GM18873 (cell line): ENCODE results near the gene PID1.

Experiments
- ATAC-seq: cut with Tn5 transposase; IDR thresholded peaks from one replicate; pipeline ENCODE4 v1.9.1; 2021; ENCODE audit warnings: mild to moderate bottlenecking, moderate library complexity, moderate number of reproducible peaks; ENCODE audit not compliant: unreplicated experiment, low FRiP score

The PID1 gene

DNA sequence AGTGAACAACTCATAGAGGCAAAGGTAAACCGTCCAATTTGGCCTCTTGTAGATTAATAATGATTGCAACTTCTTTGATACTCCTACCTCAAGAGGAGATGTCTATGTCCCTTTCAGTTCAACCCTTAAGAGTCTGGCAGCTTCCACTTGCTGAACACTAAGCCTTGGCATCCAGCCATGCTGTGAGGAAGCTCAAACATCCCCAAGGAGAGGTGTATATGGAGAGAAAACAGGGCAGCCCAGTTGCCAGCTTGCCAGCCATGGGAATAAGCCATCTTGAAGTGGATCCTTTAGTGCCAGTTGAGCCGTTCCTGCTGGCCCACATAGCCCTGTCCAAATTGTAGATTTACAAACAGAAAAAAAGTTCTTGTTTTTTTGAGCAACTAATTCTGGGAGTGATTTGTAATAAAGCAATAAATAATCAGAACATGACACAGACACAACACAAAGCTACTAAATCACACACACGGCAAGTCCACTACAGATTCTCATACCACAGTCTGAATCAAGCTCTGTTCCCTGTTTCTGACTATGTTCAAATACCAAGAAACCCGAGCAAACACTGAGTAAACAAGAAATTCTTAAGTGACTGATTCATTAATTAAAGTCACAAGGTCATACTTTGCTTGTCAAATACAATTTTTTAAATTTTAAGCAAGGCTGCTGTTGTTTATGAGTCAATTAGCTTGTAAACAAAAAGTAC is 96.1 kb downstream of the PID1 start:
- no peak for ATAC-seq

DNA sequence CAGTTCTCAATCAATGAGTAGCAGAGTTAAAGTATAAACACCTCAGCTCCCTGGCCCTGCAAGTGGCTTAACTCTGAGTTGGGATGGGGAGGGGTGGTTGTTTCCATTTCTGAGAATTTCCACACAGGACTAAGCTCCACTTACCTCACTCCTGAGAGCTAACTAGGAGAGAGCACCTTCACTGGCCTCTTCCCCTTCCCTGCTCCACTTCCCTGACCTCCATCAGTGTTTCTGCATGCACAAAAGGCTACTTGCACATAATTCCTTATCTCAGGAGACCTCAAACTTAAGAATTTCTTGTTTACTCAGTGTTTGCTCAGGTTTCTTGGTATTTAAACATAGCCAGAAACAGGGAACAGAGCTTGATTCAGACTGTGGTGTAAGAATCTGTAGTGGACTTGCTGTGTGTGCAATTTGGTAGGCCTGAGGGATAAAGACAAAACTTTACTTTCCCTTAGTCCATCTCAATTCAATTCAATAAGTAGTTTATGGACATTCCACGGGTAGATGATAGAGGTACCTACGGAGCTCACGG is 97.2 kb downstream of the PID1 start:
- no peak for ATAC-seq

DNA sequence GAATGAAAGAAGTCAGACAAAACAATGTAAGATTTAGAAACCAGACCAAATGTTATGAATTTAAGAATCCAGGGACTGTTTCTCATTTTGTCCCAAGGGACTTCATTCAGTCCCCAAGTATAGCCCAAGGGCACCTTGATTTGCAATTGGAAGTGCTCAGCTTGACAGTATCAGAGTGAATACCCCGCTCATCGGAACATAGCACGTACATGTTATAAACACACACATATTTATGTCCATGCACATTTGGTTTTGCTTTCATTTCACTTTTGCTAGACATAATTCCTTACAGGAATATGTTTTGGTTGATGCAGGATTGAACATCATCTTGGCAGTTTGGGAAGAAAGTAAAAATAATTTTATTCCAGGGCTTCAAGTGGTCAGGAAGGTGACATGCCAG is 100.2 kb downstream of the PID1 start:
- ATAC-seq: no peak

DNA sequence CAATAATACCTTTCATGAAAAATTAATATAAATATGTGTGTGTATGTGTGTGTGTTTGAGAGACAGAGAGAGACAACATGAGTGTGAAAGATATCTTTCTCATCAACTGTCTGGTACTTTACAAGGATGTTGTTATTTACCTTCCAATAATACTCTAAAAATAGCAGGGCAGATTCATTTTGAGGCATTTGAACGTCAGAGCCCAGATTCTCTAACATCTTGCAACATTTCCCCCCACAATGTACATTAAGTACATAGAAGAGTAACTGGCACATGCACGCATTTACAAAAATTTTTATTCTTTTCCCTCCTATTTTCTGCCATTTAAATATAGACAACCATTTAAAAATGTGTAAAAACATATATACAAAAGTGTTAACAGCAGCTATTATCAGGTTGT is 100.9 kb downstream of the PID1 start:
- no peak for ATAC-seq

DNA sequence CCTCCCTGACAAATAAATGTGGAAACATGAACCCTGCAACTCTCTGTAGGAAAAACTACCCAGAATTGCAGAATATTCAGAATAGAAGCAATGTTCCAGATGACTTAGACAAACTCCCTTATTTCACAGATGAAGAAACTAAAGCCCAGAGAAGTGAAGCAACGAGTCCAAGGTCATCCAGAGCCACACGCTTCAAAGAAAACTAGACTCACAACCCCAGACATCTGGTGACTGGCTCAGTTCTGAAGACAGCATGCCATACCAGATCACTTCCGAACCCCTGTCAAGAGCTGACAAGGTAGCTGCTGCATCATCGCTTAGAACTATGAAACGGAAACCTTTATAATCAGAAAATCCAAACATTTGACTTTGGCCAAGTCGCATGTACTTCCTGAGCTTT is 101.3 kb downstream of the PID1 start:
- ATAC-seq: no peak

DNA sequence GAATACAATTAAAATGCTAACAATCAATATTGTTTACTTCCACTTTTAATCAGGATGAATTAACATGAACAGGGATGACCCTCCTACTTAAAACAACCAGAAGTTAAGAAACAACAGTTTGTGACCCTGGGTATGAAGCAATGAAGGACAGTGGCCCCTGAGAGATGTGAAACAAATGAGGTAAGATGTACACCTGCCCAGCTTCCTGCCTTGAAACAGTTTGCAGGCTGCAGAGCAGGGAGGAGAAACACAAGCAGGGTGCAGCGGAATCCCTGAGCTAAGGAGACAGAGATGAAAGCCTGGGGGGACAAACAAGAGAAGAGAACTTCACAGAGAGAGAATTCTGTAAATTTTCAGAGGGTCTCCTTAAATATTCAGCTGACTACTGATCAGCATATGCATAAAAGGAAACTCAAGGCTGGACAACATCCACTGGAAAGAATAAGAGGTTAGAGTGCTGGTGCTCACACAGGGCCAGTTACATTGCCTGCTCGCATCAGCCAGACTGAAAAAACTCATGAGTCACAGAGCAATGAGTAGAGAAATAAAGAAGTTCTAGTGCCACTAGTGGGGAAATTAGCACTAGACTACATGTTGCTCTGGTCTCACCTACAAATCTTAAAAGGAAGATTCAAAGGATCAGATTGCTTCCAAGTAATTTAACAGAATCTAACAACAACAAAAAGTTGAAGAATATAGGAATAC is 106.4 kb downstream of the PID1 start:
- ATAC-seq: no peak

DNA sequence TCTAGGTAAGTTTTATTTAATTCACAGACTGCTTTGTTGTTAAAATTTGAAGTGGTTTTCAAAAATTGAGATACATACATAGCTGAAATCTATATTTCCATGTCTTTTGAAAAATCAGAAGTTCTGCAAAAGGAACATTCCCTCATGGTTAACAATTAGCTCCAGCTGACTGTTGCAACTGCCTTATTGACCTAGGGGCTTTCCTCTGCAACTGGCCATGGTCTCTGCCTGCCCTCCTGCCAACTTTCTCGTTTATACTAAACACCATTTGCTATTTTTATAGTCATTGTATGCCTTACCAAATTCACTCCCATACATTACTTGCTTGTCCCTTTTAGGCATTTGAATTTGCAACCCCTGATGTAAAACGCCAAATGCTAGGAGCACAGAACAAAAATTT is 107.2 kb downstream of the PID1 start:
- no peak for ATAC-seq

DNA sequence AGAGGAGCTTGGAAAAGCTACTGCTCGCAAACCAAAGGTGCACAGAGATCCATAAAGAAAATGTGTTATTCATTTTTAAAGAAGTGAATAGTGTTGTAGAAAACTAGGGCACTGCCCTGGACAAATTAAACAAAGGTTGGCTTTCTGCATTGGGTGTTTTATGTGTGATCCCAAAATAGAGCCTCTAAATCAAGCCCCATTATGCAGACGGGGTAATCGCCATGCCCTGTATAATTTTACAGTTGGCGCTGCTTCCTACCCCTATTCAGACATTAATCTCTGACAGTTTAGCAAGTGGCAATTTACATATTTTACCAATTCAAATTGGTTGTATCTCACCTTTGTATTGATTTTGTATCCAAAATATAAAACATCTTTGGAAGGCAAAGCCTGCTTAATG is 109.1 kb downstream of the PID1 start:
- no peak for ATAC-seq

DNA sequence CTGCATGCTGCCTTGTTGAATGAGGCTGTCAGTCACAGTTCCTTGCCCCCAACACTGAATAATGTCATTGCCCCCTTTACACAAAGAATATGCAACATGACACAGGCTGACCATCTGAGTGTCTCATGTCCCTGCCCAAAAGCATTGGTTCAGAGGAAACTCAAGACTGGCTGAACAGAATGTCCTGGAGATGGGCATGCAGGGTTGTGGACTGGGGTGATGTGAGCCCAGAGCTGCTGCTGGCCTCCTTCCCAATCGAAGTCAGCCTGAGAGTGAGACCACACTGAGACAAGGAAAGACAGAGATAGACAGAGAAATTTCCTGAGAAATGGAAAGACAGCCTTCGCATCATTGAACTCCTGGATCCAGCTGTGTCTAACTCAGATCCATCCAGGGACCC is 110.1 kb downstream of the PID1 start:
- ATAC-seq: no peak

DNA sequence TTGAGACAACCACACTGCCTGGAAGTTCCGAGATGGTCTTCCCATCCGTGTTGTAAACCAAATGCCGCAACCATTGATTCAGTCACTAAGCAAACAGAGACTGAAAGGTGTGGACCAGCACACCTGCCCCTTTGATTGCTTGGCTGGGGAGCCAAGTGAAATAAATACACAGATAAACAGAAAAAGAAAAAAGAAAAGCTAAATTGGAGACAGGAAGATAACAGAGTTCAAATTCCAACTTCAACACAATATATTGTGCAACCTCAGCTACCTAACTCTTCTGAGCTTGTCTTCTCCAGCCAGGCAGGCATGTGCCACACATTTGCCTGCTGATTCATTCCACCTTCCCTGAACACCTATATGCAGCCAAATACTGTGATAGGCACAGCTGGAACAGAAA is 110.9 kb downstream of the PID1 start:
- no peak for ATAC-seq

DNA sequence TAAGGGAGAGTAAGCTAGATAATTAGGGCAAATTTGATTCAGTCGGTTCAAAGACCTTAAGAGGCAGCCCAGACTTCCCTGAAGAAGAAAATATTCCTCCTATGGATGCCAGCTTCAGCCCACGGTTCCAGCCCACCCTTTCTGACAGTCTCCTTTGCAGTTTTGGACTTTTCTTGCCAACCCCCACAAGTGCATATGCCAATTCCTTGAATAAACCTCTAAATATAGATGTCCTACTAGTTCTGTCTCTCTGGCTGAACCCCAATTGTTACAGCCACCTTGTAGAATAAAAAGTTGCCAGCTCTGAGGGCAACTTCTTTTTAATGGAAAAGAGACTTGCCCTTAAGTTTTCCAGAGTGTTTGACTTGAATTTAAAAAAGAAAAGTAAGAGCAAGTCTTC is 111.7 kb downstream of the PID1 start:
- ATAC-seq: no peak

DNA sequence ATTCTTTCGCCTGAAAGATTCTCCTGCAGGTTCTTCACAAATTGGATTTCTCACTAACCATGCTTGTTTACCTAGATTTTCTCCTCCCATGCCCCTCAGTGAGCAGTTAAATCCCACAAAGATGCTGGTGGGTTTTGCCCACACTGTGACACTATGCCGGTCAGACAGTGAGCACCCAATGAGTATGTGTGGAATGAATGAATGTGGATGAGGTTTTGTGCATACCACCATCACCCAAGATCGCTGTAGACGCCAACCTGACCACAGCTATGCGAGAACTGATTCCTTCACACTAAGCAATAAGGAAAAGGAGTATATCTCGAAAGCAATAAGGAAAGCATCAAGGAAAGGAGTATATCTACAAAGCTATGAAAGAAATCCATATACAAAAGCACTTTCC is 116.7 kb downstream of the PID1 start:
- no peak for ATAC-seq

DNA sequence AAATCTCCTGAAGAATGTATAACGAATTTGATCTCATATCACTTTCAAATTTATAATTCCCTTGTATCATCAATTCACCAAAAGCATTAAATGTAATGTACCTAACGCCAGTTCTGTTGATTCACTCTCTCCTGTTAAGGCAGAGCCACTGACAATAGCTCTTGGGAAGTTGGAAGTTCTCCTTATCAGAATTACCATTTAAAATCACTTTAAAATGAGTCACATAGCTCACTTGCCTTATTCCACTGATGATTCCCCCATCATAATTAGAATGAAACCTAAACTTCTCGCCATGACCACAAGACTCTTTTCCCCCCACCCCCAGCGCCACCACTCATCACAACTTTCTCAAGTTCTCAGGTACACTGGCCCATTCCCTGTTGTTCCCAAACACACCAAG is 117.1 kb downstream of the PID1 start:
- ATAC-seq: no peak

DNA sequence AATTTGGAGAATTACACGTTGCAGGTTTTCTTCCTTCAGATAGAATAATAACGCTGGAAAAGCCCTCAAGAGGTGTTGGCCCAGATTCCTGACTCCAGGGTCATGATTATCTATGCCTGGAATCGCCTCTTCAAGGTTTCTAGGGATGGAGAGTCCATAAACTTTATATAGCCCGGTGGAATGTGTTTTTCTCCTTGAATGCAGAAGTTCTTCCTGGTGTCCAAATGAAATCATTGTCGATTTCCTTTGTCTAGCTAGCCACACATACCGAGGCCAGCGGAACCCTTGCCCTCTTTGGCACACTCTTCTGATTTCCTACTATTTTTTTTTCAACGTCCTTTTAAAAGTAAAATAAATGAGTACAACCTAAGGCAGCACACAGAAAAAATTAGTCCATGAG is 117.8 kb downstream of the PID1 start:
- no peak for ATAC-seq

DNA sequence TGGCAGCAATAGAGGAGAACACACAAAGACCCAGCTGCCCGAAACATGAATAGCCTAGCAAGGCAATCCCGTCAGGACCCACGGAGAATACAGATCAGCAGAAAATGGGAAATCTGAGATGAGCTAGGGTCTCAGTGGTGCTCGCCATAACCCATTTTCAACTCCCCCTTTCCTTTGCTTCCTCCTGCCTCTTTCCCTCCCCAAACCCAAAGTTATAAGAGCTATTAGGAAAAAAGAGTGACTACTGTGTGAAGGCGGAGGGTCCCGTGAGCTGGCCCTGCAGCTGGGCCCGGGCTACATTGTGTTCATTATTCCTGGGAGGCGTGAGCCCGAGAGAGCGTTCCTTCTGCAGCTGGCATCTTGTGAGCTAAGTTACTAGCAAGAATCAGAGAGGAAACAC is 118.4 kb downstream of the PID1 start:
- no peak for ATAC-seq

DNA sequence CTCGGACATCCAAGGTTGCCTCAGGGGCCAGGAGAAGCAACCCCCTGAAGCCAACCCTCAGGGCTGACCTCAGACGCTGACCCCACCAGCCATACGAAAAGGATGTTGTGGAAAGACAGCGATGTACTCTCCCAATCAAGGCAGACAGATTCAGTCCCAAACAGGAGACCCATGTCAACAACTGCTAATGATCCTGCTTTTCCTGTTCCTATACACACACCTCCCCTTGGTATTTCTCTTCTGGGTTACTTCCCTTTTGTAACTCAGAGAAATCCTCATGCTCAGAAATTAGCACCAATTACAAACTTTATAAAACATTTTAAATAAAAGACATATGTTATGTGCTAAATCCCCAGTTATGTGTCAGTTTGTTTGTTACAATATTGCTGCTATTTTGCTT is 120.8 kb downstream of the PID1 start:
- ATAC-seq: no peak

DNA sequence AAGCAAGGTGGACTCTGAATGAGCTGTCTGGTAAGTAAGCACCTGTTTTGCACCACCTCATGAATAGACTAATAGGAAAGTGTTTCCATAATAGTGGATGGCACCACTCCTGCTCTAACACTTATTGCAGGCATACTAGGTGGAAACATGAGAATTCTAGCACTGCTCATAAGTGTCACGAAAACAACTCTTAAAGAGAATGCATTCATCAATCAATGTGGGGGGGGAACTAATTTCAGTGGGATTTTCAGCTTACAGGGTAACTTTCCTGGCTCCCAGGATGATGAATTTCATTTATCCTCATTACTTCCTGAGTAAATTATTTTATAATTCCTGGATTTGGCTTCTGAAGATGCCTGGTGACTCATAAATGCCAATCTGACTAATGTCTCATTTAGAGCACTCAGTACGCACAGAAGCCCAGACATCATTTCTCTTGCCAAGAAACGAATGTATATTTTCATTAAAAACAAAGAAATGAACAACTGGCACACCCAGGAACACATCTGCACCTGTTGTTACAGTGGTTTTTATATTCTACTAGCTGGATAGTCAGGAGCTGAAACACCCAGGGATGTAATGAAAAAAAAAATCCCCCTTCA is 129.6 kb downstream of the PID1 start:
- ATAC-seq: no peak

DNA sequence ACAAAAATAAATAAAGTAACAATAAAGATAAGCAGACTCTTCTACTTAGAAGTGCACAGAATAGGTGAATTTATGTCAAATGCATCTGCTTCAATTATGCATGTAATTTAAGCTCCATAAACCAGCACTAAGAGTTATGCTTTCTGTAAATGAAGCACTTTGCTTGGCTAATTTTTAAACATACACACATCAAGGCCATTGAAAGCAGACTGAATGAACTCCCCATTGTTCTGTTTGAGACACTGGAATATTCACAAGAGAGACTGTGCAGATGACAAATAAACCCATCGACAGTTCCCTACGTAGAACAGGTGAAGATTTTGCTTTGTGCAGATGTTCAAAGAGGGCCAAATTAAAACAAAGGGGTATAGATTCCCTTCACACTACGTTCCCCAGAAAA is 133.4 kb downstream of the PID1 start:
- no peak for ATAC-seq

DNA sequence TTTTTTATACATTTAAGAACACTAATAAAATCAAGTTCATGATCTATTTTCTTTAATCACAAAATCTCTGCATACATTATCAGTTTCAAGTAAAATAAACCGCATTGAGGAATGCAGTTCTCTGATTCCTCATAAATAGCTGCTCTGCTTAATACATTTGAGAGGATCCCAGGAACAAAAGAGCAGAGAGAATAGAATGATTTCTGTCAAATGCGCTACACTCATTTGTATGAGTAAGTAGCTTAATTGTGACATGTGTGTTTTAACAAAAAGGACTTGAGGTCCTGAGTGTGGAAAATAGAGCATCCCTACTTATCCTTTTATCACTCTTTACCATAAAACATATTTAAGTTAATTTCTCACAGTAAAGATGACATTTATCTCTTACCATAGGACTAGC is 134.0 kb downstream of the PID1 start:
- no peak for ATAC-seq

DNA sequence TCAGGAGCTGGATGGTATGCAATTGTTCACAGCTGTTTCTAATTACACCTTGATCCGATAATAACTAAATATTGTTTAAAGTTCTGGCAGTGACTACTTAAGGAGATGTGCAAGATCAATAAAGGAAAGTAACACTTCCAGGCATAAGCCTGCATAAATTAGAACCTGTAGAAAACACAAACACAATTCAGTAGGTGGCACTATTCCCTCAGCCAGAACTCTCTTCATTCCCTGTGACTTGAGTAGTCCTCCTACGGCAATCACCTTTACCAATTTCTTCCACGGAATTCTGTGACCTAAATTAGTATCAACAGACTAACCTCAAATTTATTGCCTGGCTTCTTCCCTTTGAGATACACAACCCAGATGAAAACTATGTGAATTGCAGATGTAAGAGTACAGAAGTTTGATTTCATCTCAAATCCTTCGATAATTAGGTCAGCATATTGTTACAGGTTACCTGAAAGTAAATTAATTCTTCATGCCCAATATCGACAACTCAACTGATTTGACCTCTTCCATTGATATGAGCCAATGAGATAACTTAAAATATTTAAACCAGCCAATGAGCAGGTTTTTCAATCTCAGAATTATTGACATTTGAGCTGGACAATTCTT is 137.8 kb downstream of the PID1 start:
- no peak for ATAC-seq

DNA sequence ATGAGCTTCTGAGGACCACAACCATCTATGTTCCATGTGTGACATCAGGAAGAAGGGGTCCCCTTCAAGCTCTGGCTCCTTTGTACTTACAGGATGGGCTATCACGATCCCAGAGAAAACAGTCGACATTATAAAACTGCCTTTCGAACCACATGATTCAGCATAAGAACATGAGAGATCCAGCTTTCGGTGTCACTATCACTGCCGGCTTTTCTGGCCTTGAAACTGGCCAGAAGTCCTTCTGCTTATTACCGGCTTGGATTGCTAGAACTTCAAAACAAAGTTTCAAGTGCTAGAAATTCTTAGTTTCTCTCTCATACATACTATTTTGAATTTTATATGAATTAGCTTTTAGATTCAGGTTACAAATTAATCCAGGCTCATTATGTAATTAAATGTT is 138.9 kb downstream of the PID1 start:
- ATAC-seq: no peak
